ENCODE data around the gene RPS2.

Gene RPS2

DNA sequence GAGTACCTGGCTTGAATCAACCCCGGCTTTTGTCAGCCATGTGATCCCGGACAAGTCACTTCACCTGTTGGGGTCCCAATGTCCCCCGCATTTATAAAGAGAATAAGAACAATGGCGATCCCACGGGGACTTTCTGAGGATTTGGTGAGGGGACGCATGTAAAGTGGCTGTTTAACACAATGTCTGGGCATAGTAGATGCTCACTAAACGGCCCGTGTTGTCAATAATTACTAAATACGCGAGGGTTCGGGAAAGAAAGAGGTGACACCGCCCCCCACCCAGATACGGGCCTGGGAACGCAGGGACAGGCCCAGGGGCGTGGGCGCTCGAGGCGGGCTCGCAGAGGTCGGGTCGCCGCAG lies 26.9 kb upstream of the RPS2 start:
- ATAC-seq = no peak
- TF ChIP-seq SNAI2 (CRISPR knock-in tag; IDR thresholded peaks at IDR 0.05) (no peak), CSRNP3 (CRISPR knock-in tag; IDR thresholded peaks at IDR 0.05) (no peak), ZNF565 (CRISPR knock-in tag; conservative IDR thresholded peaks at IDR 0.05; ENCODE audit: low read depth) (no peak), TCF4 (CRISPR knock-in tag; IDR thresholded peaks at IDR 0.05; ENCODE audit: borderline replicate concordance) (no peak), PPARA (CRISPR knock-in tag; IDR thresholded peaks at IDR 0.05; ENCODE audit: borderline replicate concordance) (no peak), ZNF8 (CRISPR knock-in tag; IDR thresholded peaks at IDR 0.05) (no peak)
- TF ChIP-seq, protein P1, sequence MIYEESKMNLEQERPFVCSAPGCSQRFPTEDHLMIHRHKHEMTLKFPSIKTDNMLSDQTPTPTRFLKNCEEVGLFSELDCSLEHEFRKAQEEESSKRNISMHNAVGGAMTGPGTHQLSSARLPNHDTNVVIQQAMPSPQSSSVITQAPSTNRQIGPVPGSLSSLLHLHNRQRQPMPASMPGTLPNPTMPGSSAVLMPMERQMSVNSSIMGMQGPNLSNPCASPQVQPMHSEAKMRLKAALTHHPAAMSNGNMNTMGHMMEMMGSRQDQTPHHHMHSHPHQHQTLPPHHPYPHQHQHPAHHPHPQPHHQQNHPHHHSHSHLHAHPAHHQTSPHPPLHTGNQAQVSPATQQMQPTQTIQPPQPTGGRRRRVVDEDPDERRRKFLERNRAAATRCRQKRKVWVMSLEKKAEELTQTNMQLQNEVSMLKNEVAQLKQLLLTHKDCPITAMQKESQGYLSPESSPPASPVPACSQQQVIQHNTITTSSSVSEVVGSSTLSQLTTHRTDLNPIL (CRISPR knock-in tag; IDR thresholded peaks at IDR 0.05; ENCODE audit: low read depth) = no peak

GRCh38 chr16:1991135-1991551 lies 26.5 kb upstream of the RPS2 start:
- ATAC-seq = no peak
- no peak for TF ChIP-seq PATZ1 (CRISPR knock-in tag; IDR thresholded peaks at IDR 0.05; ENCODE audit: borderline replicate concordance)
- no peak for TF ChIP-seq ARNTL (CRISPR knock-in tag; IDR thresholded peaks at IDR 0.05; ENCODE audit: borderline replicate concordance, low read depth)
- no peak for TF ChIP-seq GLIS3 (CRISPR knock-in tag; IDR thresholded peaks at IDR 0.05)

DNA sequence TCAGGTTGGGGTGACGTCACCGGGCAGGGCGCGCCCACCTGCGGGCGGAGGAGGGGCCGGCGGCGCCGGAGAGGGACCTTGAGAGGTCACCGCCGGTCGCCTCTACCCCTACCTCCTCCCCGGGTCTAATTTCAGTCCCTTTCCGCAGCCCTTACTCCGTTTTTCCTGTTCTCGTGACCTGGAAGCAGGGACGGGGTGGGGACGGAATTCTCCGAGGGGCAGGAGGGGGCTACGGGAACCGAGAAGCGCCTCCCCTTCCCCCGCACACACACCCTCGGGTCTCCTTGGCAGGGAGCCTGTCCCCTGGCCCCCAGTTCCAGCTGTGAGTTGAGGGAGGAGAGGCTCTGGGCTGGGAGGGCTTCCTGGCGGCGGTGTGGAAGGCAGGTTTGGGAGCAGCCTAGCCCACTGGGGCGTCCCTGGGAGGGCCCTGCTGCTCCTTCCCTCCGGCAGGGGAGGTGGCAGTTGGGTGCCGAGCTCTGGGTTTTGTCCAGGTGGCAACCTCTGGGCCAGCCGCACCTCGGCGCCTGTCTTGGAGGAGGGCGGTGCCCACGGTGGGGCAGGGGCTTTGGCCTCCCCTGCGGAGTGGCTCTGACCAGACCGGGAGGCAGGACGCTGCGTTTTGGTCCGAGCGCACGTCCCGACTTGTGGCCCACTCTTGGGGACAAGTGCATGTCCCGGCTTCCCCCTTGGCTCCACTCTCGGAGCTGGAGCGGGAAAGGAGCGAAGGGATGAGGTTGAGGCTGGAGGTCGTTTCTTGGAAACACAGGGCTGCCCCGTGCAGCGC lies 25.9 kb upstream of the RPS2 start:
- TF ChIP-seq TSHZ2 (CRISPR knock-in tag; IDR thresholded peaks at IDR 0.05) (no peak), OSR1 (CRISPR knock-in tag; IDR thresholded peaks at IDR 0.05) (no peak), ZFP3 (CRISPR knock-in tag; IDR thresholded peaks at IDR 0.05) (no peak), PPARA (CRISPR knock-in tag; IDR thresholded peaks at IDR 0.05; ENCODE audit: borderline replicate concordance) (no peak), ZNF8 (CRISPR knock-in tag; IDR thresholded peaks at IDR 0.05) (no peak), ZFP30 (CRISPR knock-in tag; IDR thresholded peaks at IDR 0.05) (no peak)
- no peak for ATAC-seq

DNA sequence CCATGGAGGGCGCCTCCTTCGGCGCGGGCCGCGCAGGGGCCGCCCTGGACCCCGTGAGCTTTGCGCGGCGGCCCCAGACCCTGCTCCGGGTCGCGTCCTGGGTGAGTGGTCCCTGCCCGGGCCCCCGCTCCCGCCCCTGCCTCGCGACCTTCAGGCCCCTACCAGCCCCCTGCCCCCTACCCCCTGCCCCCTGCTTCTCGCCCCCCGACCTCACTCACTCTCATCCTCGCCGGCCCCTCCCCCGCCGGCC lies 25.4 kb upstream of the RPS2 start:
- TF ChIP-seq POU6F1 (CRISPR knock-in tag; IDR thresholded peaks at IDR 0.05; ENCODE audit: borderline replicate concordance, low read depth) (no peak), ZNF8 (CRISPR knock-in tag; IDR thresholded peaks at IDR 0.05) (no peak)
- no peak for ATAC-seq

Data from SK-N-SH treated with all-trans-retinoic acid at 6 μM for 48 hours (cell line).